Astrocyte (in vitro differentiated cells and primary cell): ENCODE data around the gene CHMP6.

Experiments
- EZH2 ChIP-seq: IDR thresholded peaks from 2 replicates; pipeline ENCODE4 v1.6.1; 2012; ENCODE audit warnings: mild to moderate bottlenecking, low read length, inconsistent platforms; ENCODE audit not compliant: insufficient read depth
- TF ChIP-seq, protein P1 (sequence below): IDR thresholded peaks from 2 replicates; pipeline ENCODE4 v1.5.1; 2011; ENCODE audit warnings: low read depth, mild to moderate bottlenecking, inconsistent platforms, low read length, moderate library complexity; ENCODE audit not compliant: insufficient read depth

DNA sequence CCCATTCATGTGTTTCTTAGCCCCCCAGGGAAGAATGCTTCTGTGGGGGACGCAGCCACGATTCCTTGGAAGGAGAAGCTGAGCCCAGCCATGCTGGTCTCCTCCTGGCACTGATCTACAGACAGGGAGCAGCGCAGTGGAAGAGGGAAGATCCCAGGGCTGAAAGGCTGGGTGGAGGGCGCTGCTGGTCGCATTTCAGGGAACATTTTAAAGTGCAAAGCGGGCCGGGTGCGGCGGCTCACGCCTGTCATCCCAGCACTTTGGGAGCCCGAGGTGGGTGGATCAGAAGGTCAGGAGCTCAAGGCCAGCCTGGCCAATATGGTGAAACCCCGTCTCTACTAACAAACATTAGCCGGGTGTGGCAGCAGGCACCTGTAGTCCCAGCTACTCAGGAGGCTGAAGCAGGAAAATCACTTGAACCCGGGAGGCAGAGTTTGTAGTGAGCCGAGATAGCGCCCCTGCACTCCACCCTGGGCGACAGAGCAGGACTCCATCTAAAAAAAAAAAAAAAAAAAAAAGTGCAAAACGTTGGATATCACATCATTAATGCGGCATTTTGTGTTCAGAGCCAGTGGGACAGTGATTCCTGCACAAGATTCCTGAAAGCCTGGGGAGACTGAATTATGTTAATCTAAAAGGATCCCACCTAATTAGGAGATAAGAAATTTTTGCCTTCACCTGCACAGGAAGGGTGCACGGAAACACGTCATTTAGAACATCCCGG is 558 bp upstream of the CHMP6 start:
- TF ChIP-seq, protein P1, sequence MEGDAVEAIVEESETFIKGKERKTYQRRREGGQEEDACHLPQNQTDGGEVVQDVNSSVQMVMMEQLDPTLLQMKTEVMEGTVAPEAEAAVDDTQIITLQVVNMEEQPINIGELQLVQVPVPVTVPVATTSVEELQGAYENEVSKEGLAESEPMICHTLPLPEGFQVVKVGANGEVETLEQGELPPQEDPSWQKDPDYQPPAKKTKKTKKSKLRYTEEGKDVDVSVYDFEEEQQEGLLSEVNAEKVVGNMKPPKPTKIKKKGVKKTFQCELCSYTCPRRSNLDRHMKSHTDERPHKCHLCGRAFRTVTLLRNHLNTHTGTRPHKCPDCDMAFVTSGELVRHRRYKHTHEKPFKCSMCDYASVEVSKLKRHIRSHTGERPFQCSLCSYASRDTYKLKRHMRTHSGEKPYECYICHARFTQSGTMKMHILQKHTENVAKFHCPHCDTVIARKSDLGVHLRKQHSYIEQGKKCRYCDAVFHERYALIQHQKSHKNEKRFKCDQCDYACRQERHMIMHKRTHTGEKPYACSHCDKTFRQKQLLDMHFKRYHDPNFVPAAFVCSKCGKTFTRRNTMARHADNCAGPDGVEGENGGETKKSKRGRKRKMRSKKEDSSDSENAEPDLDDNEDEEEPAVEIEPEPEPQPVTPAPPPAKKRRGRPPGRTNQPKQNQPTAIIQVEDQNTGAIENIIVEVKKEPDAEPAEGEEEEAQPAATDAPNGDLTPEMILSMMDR = no peak
- no peak for TF ChIP-seq EZH2
